NK-92 (cell line): ENCODE results near the gene SOX4.

Experiments
- DNase-seq: peaks from one replicate; lab custom pipeline; 2025; ENCODE audit not compliant: unreplicated experiment; lab: John Stamatoyannopoulos, UW

Gene SOX4

DNA sequence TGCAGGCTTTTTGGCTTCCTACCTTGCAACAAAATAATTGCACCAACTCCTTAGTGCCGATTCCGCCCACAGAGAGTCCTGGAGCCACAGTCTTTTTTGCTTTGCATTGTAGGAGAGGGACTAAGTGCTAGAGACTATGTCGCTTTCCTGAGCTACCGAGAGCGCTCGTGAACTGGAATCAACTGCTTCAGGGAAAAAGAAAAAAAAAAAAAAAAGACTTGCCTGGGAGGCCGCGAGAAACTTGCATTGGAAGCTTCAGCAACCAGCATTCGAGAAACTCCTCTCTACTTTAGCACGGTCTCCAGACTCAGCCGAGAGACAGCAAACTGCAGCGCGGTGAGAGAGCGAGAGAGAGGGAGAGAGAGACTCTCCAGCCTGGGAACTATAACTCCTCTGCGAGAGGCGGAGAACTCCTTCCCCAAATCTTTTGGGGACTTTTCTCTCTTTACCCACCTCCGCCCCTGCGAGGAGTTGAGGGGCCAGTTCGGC, 420 bp downstream of the SOX4 start:
- no peak for DNase-seq

DNA sequence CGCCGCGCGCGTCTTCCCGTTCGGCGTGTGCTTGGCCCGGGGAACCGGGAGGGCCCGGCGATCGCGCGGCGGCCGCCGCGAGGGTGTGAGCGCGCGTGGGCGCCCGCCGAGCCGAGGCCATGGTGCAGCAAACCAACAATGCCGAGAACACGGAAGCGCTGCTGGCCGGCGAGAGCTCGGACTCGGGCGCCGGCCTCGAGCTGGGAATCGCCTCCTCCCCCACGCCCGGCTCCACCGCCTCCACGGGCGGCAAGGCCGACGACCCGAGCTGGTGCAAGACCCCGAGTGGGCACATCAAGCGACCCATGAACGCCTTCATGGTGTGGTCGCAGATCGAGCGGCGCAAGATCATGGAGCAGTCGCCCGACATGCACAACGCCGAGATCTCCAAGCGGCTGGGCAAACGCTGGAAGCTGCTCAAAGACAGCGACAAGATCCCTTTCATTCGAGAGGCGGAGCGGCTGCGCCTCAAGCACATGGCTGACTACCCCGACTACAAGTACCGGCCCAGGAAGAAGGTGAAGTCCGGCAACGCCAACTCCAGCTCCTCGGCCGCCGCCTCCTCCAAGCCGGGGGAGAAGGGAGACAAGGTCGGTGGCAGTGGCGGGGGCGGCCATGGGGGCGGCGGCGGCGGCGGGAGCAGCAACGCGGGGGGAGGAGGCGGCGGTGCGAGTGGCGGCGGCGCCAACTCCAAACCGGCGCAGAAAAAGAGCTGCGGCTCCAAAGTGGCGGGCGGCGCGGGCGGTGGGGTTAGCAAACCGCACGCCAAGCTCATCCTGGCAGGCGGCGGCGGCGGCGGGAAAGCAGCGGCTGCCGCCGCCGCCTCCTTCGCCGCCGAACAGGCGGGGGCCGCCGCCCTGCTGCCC, 1.1 kb downstream of the SOX4 start:
- no peak for DNase-seq

DNA sequence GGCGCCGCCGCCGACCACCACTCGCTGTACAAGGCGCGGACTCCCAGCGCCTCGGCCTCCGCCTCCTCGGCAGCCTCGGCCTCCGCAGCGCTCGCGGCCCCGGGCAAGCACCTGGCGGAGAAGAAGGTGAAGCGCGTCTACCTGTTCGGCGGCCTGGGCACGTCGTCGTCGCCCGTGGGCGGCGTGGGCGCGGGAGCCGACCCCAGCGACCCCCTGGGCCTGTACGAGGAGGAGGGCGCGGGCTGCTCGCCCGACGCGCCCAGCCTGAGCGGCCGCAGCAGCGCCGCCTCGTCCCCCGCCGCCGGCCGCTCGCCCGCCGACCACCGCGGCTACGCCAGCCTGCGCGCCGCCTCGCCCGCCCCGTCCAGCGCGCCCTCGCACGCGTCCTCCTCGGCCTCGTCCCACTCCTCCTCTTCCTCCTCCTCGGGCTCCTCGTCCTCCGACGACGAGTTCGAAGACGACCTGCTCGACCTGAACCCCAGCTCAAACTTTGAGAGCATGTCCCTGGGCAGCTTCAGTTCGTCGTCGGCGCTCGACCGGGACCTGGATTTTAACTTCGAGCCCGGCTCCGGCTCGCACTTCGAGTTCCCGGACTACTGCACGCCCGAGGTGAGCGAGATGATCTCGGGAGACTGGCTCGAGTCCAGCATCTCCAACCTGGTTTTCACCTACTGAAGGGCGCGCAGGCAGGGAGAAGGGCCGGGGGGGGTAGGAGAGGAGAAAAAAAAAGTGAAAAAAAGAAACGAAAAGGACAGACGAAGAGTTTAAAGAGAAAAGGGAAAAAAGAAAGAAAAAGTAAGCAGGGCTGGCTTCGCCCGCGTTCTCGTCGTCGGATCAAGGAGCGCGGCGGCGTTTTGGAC, 2.0 kb downstream of the SOX4 start:
- no peak for DNase-seq

DNA sequence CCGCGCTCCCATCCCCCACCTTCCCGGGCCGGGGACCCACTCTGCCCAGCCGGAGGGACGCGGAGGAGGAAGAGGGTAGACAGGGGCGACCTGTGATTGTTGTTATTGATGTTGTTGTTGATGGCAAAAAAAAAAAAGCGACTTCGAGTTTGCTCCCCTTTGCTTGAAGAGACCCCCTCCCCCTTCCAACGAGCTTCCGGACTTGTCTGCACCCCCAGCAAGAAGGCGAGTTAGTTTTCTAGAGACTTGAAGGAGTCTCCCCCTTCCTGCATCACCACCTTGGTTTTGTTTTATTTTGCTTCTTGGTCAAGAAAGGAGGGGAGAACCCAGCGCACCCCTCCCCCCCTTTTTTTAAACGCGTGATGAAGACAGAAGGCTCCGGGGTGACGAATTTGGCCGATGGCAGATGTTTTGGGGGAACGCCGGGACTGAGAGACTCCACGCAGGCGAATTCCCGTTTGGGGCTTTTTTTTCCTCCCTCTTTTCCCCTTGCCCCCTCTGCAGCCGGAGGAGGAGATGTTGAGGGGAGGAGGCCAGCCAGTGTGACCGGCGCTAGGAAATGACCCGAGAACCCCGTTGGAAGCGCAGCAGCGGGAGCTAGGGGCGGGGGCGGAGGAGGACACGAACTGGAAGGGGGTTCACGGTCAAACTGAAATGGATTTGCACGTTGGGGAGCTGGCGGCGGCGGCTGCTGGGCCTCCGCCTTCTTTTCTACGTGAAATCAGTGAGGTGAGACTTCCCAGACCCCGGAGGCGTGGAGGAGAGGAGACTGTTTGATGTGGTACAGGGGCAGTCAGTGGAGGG, 2.8 kb downstream of the SOX4 start:
- DNase-seq, result no peak

DNA sequence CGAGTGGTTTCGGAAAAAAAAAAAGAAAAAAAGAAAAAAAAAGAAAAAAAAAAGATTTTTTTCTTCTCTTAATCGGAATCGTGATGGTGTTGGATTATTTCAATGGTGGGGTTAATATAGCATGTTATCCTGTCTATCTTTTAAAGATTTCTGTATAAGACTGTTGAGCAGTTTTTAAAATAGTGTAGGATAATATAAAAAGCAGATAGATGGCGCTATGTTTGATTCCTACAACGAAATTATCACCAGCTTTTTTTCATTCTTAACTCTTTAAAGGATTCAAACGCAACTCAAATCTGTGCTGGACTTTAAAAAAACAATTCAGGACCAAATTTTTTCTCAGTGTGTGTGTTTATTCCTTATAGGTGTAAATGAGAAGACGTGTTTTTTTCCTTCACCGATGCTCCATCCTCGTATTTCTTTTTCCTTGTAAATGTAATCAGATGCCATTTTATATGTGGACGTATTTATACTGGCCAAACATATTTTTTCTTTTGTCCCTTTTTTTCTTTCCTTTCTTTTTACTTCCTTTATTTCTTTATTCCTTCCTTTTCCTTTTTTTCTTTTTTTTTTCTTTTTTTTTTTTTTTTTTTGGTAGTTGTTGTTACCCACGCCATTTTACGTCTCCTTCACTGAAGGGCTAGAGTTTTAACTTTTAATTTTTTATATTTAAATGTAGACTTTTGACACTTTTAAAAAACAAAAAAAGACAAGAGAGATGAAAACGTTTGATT, 3.6 kb downstream of the SOX4 start:
- no peak for DNase-seq

DNA sequence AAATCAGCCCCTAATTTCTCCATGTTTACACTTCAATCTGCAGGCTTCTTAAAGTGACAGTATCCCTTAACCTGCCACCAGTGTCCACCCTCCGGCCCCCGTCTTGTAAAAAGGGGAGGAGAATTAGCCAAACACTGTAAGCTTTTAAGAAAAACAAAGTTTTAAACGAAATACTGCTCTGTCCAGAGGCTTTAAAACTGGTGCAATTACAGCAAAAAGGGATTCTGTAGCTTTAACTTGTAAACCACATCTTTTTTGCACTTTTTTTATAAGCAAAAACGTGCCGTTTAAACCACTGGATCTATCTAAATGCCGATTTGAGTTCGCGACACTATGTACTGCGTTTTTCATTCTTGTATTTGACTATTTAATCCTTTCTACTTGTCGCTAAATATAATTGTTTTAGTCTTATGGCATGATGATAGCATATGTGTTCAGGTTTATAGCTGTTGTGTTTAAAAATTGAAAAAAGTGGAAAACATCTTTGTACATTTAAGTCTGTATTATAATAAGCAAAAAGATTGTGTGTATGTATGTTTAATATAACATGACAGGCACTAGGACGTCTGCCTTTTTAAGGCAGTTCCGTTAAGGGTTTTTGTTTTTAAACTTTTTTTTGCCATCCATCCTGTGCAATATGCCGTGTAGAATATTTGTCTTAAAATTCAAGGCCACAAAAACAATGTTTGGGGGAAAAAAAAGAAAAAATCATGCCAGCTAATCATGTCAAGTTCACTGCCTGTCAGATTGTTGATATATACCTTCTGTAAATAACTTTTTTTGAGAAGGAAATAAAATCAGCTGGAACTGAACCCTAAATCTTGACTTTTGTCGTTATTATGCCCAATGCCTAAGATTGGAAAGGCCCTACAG, 4.5 kb downstream of the SOX4 start:
- no peak for DNase-seq

- DNase-seq, result no peak
Observed at GRCh38 chr6:21598674-21599023, 5.1 kb downstream of the SOX4 start.

GRCh38 chr6:21599051-21599696, 5.6 kb downstream of the SOX4 start:
- DNase-seq, result no peak

DNA sequence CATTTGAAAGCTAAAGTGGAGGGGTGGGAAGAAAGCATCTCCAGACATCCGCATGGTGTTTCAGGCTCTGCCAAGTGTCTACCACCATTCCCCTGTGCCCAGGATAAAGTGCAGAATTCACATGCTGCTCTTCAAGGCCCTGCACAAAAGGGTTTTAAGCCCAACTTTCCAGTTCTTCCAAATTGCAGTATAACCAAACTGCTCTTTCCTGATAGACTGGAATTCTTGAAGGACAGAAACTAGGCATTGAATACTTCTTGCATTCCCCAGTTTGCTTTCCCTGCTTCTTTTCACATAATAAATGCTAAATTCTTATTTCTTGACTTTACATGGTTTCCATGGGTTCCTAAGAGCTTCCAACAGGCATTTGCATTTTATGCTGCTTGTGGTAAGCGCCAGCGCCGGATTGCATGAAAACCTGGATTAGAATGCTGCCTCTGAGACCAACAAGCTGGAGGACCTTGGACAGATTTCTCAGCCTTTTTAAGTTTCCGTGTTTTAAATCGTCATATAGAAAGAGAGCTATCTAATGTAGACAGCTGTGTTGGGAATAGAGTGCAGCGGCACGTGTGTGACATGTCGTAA, 7.9 kb downstream of the SOX4 start:
- DNase-seq, result no peak

DNA sequence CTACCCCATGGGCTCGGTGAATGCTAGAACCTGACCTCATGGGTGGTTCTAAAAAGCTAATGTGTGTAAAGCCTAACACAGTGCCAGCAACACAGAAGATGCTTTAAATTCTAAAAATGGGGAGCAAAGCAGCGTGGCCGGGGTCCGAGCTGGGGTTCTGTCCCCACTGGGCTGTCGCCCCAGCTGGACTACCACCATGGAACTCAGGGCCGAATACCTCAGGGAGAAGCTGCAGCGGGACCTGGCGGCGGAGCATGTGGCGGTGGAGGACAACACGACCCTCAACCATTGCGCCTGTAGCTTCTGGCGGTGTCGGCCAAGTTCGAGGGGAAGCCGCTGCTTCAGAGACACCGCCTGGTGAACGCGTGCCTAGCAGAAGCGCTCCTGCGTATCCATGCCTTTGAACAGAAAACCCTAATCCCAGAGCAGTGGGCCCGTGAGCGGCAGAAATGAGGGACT, 8.4 kb downstream of the SOX4 start:
- no peak for DNase-seq

- DNase-seq, result no peak
Observed at GRCh38 chr6:21603082-21603952, 9.8 kb downstream of the SOX4 start.

- DNase-seq, result no peak
Observed at GRCh38 chr6:21604081-21604480, 10.5 kb downstream of the SOX4 start.

- DNase-seq, result no peak
Observed at GRCh38 chr6:21605166-21605565, 11.6 kb downstream of the SOX4 start.

DNA sequence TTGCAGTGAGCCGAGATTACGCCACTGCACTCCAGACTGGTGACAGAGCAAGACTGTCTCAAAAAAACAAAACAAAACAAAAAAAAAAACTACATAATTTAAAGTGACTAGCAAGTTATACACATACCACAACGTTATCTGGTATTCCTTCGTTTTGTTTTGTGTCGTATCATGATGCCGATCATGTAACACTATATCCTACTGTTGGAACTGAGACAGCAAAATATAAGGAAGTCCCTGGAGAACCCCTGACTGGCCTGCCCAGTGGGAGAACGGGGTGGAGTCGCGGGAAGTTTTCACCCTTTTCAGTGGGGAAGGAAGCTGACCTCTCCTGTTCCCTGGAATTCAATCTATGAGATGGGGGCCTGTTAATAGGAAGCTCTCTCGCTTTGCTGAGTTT, 15.1 kb downstream of the SOX4 start:
- DNase-seq, result no peak

DNA sequence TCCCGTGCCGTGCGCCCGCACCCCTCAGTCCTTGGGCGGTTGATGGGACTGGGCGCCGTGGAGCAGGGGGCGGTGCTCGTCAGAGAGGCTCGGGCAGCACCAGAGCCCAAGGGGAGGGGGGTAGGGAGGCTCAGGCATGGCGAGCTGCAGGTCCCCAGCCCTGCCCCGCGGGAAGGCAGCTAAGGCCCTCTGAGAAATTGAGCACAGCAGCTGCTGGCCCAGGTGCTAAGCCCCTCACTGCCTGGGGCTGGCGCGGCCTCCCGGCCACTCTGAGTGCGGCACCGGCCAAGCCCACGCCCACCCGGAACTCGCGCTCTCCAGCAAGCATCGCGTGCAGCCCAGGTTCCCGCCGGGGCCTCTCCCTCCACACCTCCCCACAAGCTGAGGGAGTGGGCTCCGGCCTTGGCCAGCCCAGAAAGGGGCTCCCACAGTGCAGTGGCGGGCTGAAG, 16.4 kb downstream of the SOX4 start:
- DNase-seq, result no peak

DNA sequence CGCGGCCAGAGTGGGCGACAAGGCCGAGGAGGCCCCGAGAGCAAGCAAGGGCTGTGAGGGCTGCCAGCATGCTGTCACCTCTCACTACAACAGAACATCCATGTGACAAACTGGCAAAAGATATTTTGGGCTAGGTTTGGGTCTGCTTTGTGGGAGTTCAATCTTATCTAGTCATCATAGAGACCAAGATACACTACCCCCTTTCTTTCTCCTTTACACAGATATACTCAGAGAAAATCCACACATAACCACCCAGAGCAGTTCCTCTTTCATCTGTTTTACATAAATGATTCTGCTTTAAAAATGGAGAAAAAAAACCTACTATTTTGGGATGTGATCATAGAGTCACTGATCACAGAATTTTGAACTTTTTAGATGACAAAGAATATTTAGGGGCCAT, 16.8 kb downstream of the SOX4 start:
- no peak for DNase-seq

DNA sequence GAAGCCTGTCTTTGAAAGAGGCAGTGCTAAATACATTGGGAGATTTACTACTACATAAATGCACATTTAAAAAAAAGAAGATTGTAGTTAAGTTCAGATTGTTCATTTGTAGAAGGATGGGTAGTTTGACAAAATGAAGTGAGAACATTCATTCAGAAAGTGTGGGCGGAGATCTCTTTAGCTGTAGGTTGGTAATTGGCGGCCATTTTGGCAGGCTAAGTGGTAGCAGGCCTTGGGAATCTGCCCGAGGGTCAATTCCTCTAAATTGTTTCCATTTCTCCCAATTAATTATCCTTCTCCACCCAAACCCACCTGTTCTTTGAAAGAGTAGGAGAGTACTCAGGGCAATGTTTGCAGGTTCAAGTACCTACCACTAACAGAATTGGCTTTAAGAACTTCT, 17.9 kb downstream of the SOX4 start:
- no peak for DNase-seq
